Measurements from ENCODE around the gene SNAP47. TPM values are rescaled to one million over a fixed set of nuclear protein-coding genes. Genes with fewer than 3 reads are reported as not detected.

SNAP47 gene
- polyA plus RNA-seq, 1 experiment: 32.8 TPM

- H3K27me3 ChIP-seq (ENCODE audit: control insufficient read depth, insufficient read depth, low read length): no peaks in the 10 kb centered on the region
- no peak for TF ChIP-seq CTCF (IDR thresholded peaks at IDR 0.05; ENCODE audit: insufficient read depth, low read depth, low read length)
- ChIA-PET CTCF (no interaction called here), POLR2A (no interaction called here)
- H3K4me3 ChIP-seq (ENCODE audit: low read depth, low read length): no peak overlapping the region
- DNase-seq (ENCODE audit: low read depth): no peak
- no peaks in the 10 kb centered on the region for H3K36me3 ChIP-seq (ENCODE audit: control insufficient read depth, insufficient read depth, low read length)
Observed at GRCh38 chr1:227796359-227796915, 61.2 kb downstream of the SNAP47 start.

GRCh38 chr1:227797144-227797543 lies 61.9 kb downstream of the SNAP47 start:
- no peaks in the 10 kb centered on the region for H3K36me3 ChIP-seq (ENCODE audit: control insufficient read depth, insufficient read depth, low read length)
- CTCF ChIA-PET: no interaction called here
- no peak for TF ChIP-seq CTCF (IDR thresholded peaks at IDR 0.05; ENCODE audit: insufficient read depth, low read depth, low read length)
- POLR2A ChIA-PET: no interaction called here
- no peak for DNase-seq (ENCODE audit: low read depth)
- no peaks in the 10 kb centered on the region; the same call in 1 of the 2 replicates for H3K27me3 ChIP-seq (ENCODE audit: control insufficient read depth, insufficient read depth, low read length)
- H3K4me3 ChIP-seq (ENCODE audit: low read depth, low read length): no peak overlapping the region

GRCh38 chr1:227797625-227798024 lies 62.4 kb downstream of the SNAP47 start:
- ChIA-PET CTCF (no interaction called here), POLR2A (no interaction called here)
- no peaks in the 10 kb centered on the region for H3K36me3 ChIP-seq (ENCODE audit: control insufficient read depth, insufficient read depth, low read length)
- no peak for TF ChIP-seq CTCF (IDR thresholded peaks at IDR 0.05; ENCODE audit: insufficient read depth, low read depth, low read length)
- no peak overlapping the region for H3K4me3 ChIP-seq (ENCODE audit: low read depth, low read length)
- DNase-seq (ENCODE audit: low read depth): no peak
- H3K27me3 ChIP-seq (ENCODE audit: control insufficient read depth, insufficient read depth, low read length): no peaks in the 10 kb centered on the region; the same call in 1 of the 2 replicates

GRCh38 chr1:227798078-227798802 lies 63.0 kb downstream of the SNAP47 start:
- DNase-seq (ENCODE audit: low read depth): no peak
- no peak for TF ChIP-seq CTCF (IDR thresholded peaks at IDR 0.05; ENCODE audit: insufficient read depth, low read depth, low read length)
- no peak overlapping the region for H3K4me3 ChIP-seq (ENCODE audit: low read depth, low read length)
- no peaks in the 10 kb centered on the region; the same call in 1 of the 2 replicates for H3K27me3 ChIP-seq (ENCODE audit: control insufficient read depth, insufficient read depth, low read length)
- H3K36me3 ChIP-seq (ENCODE audit: control insufficient read depth, insufficient read depth, low read length): no peaks in the 10 kb centered on the region
- ChIA-PET POLR2A (no interaction called here), CTCF (no interaction called here)

- TF ChIP-seq CTCF (IDR thresholded peaks at IDR 0.05; ENCODE audit: insufficient read depth, low read depth, low read length): no peak
- CTCF ChIA-PET: interaction anchor here (1.2 kb wide), 1 partner anchor 16 kb away, joined by 3 read pairs; the partner anchor contains the start of gene PRSS38
- peaks cover 1% of the 10 kb centered on the region; the same call in 1 of the 2 replicates for H3K27me3 ChIP-seq (ENCODE audit: control insufficient read depth, insufficient read depth, low read length)
- POLR2A ChIA-PET: no interaction called here
- H3K4me3 ChIP-seq (ENCODE audit: low read depth, low read length): no peak overlapping the region
- no peaks in the 10 kb centered on the region for H3K36me3 ChIP-seq (ENCODE audit: control insufficient read depth, insufficient read depth, low read length)
- DNase-seq (ENCODE audit: low read depth): no peak
Observed at GRCh38 chr1:227799756-227800155, 64.5 kb downstream of the SNAP47 start.

Data from BJ (cell line).